ENCODE data around the gene SHISAL2A.
A peak's percentile ranks its signal among the peaks of the same experiment; 100 is the strongest.

SHISAL2A gene

DNA sequence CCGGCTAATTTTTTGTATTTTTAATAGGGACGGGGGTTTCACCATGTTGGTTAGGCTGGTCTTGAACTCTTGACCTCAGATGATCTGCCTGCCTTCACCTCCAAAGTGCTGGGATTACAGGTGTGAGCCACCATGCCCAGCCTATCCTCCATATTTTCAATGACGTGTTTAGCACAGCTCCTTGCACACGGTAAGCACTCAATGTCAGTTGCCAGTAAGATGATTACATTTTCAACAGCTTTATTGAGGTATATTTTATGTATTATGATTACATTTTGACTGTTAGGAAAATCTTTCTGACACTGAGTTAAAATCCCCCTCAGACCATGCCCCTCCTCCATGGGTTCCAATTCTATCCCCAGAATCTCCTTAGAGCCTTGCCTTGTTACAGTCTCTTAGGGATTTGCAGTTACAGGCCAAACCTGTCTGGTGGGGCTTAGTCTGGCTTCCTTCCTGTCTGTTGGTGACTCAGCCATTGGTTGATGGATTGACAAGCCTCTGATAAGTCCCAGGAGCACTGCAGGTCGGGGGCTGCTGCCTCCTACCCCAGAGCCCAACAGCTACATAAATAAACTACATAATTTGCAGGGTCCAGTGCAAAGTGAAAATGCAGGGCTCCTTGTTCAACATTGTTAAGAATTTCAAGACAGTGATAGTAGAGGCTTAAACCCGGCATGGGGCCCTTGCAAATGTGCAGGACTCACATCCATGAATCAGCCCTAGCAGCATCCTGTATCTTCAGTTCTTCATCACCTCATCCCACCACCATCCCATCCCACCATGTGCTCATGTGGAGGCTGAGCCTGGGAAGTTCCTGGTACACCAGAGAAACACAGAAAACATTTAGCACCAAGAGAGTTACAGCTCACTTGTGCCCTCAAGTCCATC lies 41.8 kb downstream of the SHISAL2A start:
- DNase-seq (ENCODE audit: insufficient read length, low spot score) (peak; percentile 41), FAIRE-seq (no peak)
- TF ChIP-seq CTCF (IDR thresholded peaks at IDR 0.05; ENCODE audit: insufficient read depth, missing control alignments): no peak

GRCh38 chr1:52676249-52676903 lies 43.4 kb downstream of the SHISAL2A start:
- no peak for TF ChIP-seq CTCF (IDR thresholded peaks at IDR 0.05; ENCODE audit: insufficient read depth, missing control alignments)
- no peak for DNase-seq (ENCODE audit: insufficient read length, low spot score)
- no peak for FAIRE-seq

DNA sequence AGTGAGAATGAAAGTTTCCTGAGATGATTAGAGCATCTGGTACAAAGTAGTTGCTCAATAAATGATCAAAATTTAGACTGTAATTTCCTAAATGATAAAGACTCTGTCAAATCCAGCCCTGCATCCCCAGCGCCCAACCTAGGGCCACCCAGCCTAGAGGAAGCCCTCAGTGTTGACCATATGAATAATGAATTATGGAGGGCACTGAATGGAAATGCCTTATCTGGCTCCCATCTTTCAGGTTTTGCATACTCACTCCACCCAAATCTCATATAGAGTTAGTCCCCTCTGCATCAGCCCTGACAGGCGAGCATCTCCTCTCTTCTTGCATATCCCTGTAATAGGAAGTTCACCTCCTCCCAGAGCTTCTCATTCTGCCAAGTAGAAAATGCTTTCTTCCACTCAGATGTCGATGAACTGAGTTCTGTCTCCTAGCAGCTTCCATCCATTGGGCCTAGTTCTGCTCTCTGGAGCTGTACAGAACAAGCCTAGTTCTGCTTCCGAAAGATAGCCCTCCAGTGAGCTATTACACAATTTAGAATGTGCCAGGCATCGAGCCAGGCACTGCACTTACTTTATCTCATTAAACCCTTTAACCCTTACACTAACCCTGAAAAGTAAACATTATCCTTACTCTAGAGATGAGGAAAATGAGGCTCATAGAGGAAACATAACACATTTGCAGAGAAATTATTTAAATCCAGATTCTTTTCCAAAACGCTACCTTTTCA lies 44.3 kb downstream of the SHISAL2A start:
- no peak for DNase-seq (ENCODE audit: insufficient read length, low spot score)
- no peak for TF ChIP-seq CTCF (IDR thresholded peaks at IDR 0.05; ENCODE audit: insufficient read depth, missing control alignments)
- no peak for FAIRE-seq

- TF ChIP-seq CTCF (IDR thresholded peaks at IDR 0.05; ENCODE audit: insufficient read depth, missing control alignments): no peak
- FAIRE-seq (no peak), DNase-seq (ENCODE audit: insufficient read length, low spot score) (no peak)
Measured at GRCh38 chr1:52679048-52679447, 46.1 kb downstream of the SHISAL2A start.

GRCh38 chr1:52679498-52679897 lies 46.5 kb downstream of the SHISAL2A start:
- no peak for DNase-seq (ENCODE audit: insufficient read length, low spot score)
- FAIRE-seq: no peak
- TF ChIP-seq CTCF (IDR thresholded peaks at IDR 0.05; ENCODE audit: insufficient read depth, missing control alignments): no peak

GRCh38 chr1:52680353-52680752 lies 47.4 kb downstream of the SHISAL2A start:
- TF ChIP-seq CTCF (IDR thresholded peaks at IDR 0.05; ENCODE audit: insufficient read depth, missing control alignments): no peak
- DNase-seq (ENCODE audit: insufficient read length, low spot score): no peak
- FAIRE-seq: no peak

Data from D721Med (cell line).